PC-3 (cell line): ENCODE measurements around the gene ACADSB.

Experiments
- EZH2 ChIP-seq: fragments of 300-600 bp; sonication (generic); IDR thresholded peaks from one replicate; pipeline ENCODE4 v1.6.1; 2017; ENCODE audit warnings: antibody characterized with exemption, mild to moderate bottlenecking, low read length; ENCODE audit not compliant: unreplicated experiment
- EZH2phosphoT487 ChIP-seq: fragments of 300-600 bp; sonication (generic); IDR thresholded peaks from 2 replicates; pipeline ENCODE4 v1.6.1; 2018; ENCODE audit warnings: mild to moderate bottlenecking, antibody characterized with exemption, low read length, borderline replicate concordance
- TF ChIP-seq, protein P1 (sequence below): fragments of 300-600 bp; sonication (generic); conservative IDR thresholded peaks from 2 replicates; pipeline ENCODE4 v1.5.1; 2017; ENCODE audit warnings: antibody characterized with exemption, low read depth, mild to moderate bottlenecking, low read length

DNA sequence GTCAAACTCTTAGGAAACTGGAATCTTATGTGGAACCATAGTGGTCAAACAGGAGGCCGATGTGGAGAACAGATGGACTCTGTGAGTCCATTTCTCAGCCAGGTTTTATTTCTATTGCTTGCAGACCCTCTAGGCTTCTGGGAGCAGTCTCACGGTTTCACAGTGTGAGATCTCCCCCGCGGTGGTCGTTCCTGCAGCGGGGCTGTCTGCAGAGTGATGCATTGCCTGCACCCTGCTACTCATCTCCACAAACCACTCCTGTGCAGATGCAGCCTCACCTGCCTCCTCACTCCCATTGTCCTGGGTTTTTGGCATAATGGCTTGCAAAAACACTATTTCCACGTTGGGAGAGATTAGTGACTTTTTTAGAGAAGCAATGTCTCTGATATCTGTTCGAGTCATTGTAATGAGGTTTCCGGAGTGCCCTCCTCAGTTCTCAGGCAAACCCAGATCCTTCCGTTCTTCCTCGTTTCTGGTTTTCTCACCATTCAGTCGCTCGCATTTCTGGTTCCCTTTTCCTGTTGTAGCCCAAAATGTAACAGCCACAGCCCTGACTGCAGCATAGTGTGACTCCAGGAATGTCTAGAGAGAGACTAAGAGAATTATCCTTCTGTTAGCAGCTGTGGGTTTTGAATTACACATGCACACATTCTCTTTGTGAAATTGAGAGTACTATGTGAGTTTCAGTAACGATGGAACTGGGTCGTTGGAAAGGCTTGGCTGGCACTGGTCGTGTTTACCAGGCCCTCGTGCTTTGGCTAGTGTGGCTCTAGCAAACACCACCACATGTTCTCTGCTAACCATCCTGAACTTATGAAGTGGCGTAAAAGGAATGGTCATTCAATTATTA, 30.2 kb downstream of the ACADSB start:
- TF ChIP-seq, protein P1, sequence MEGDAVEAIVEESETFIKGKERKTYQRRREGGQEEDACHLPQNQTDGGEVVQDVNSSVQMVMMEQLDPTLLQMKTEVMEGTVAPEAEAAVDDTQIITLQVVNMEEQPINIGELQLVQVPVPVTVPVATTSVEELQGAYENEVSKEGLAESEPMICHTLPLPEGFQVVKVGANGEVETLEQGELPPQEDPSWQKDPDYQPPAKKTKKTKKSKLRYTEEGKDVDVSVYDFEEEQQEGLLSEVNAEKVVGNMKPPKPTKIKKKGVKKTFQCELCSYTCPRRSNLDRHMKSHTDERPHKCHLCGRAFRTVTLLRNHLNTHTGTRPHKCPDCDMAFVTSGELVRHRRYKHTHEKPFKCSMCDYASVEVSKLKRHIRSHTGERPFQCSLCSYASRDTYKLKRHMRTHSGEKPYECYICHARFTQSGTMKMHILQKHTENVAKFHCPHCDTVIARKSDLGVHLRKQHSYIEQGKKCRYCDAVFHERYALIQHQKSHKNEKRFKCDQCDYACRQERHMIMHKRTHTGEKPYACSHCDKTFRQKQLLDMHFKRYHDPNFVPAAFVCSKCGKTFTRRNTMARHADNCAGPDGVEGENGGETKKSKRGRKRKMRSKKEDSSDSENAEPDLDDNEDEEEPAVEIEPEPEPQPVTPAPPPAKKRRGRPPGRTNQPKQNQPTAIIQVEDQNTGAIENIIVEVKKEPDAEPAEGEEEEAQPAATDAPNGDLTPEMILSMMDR = no peak
- TF ChIP-seq EZH2phosphoT487 (no peak), EZH2 (no peak)
